Upper lobe of left lung (tissue), 4 donors: ENCODE data around the gene DEFB126.

ENCODE experiments used
- CTCF ChIP-seq, 6 experiments: fragments of 450-650 bp in 4 of 6; fragments of 200-600 bp in 2 of 6; sonication (generic) in 2 of 6; IDR thresholded peaks; one replicate each; pipeline ENCODE4 v1.5.1; 2016 to 2019; ENCODE audit warnings: antibody characterized with exemption in 6 of 6
- POLR2A ChIP-seq, 4 donors: fragments of 450-650 bp; IDR thresholded peaks; one replicate each; pipeline ENCODE4 v1.5.1; 2016 to 2017; ENCODE audit warnings: antibody characterized with exemption in 4 of 4, mild to moderate bottlenecking in 2 of 4
- POLR2AphosphoS5 ChIP-seq, 2 donors: sonication (generic); formaldehyde crosslinking; IDR thresholded peaks; one replicate each; pipeline ENCODE4 v1.5.1; 2017; ENCODE audit warnings: antibody characterized with exemption in 2 of 2

GRCh38 chr20:189611-190010, 47.2 kb downstream of the DEFB126 start, which contains the start of gene DEFB128:
- no peak for TF ChIP-seq CTCF (IDR thresholded peaks at IDR 0.05)
- TF ChIP-seq POLR2A (IDR thresholded peaks at IDR 0.05) = no peak
- no peak for TF ChIP-seq POLR2AphosphoS5 (IDR thresholded peaks at IDR 0.05)
